Breast epithelium (tissue), 3 donors: ENCODE data around the gene LGALS12.

ENCODE experiments used
- POLR2A ChIP-seq: fragments of 450-650 bp; IDR thresholded peaks from one replicate; pipeline ENCODE4 v1.6.1; 2016; ENCODE audit warnings: antibody characterized with exemption, mild to moderate bottlenecking, moderate library complexity
- POLR2AphosphoS5 ChIP-seq, 3 donors: sonication (generic); formaldehyde crosslinking; IDR thresholded peaks; one replicate each; pipeline ENCODE4 v1.6.1; 2017; ENCODE audit warnings: antibody characterized with exemption in 3 of 3
- TF ChIP-seq, protein P1 (sequence below), 3 donors: fragments of 450-650 bp; IDR thresholded peaks; one replicate each; pipeline ENCODE4 v1.5.1; 2016 to 2017; ENCODE audit warnings: antibody characterized with exemption in 3 of 3, mild to moderate bottlenecking in 3 of 3, moderate library complexity in 3 of 3

DNA sequence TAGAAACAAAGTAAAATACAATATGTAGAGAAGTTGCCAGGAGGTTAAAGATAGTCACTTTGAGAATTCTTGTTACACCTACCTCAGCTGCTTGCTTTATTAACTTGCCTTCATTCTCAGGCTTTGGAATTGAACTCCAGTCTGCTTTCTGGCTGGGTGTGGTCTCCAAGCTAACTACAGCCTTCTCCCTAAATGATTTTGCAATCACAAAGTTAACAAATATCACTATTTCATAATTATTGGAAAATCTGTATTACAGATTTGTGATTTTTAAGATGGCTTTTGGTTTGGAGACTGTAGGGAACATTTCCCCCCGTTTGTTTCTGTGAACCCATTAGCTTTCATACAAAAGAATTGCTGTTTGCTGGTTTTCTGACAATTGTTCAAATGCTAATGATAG is 17.1 kb upstream of the LGALS12 start:
- TF ChIP-seq, protein P1, sequence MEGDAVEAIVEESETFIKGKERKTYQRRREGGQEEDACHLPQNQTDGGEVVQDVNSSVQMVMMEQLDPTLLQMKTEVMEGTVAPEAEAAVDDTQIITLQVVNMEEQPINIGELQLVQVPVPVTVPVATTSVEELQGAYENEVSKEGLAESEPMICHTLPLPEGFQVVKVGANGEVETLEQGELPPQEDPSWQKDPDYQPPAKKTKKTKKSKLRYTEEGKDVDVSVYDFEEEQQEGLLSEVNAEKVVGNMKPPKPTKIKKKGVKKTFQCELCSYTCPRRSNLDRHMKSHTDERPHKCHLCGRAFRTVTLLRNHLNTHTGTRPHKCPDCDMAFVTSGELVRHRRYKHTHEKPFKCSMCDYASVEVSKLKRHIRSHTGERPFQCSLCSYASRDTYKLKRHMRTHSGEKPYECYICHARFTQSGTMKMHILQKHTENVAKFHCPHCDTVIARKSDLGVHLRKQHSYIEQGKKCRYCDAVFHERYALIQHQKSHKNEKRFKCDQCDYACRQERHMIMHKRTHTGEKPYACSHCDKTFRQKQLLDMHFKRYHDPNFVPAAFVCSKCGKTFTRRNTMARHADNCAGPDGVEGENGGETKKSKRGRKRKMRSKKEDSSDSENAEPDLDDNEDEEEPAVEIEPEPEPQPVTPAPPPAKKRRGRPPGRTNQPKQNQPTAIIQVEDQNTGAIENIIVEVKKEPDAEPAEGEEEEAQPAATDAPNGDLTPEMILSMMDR (IDR thresholded peaks at IDR 0.05): no peak
- TF ChIP-seq POLR2AphosphoS5 (IDR thresholded peaks at IDR 0.05) (no peak), POLR2A (no peak)
